Vagina (tissue), 2 donors: ENCODE measurements around the gene CCDC9. TPM values are rescaled to one million over a fixed set of nuclear protein-coding genes. Genes with fewer than 3 reads are reported as not detected.

Experiments
- DNase-seq, 2 donors: peaks; one replicate each; pipeline ENCODE4 v3.0.0-alpha.2; 2017; ENCODE audit errors: extremely low spot score in 2 of 2
- H3K27ac ChIP-seq: fragments of 200-600 bp; sonication (generic); one replicate; pipeline ENCODE4 v1.5.1; 2019
- H3K27me3 ChIP-seq: fragments of 200-600 bp; sonication (generic); one replicate; pipeline ENCODE4 v1.5.1; 2019
- H3K36me3 ChIP-seq, 2 donors: fragments of 200-600 bp; sonication (generic); one replicate each; pipeline ENCODE4 v1.5.1; 2017 to 2019
- H3K4me1 ChIP-seq: fragments of 200-600 bp; sonication (generic); one replicate; pipeline ENCODE4 v1.5.1; 2019
- H3K4me3 ChIP-seq, 2 donors: fragments of 200-600 bp; sonication (generic); 1 replicate in 1 of 2; 2 replicates in 1 of 2; pipeline ENCODE4 v1.5.1; 2016 to 2019
- H3K9me3 ChIP-seq: fragments of 200-600 bp; sonication (generic); one replicate; pipeline ENCODE4 v1.5.1; 2019
- POLR2A ChIP-seq, 2 donors: fragments of 450-650 bp; IDR thresholded peaks; one replicate each; pipeline ENCODE4 v1.6.1; 2017; ENCODE audit warnings: antibody characterized with exemption in 2 of 2, mild to moderate bottlenecking in 2 of 2, moderate library complexity in 2 of 2
- POLR2AphosphoS5 ChIP-seq, 2 donors: sonication (generic); formaldehyde crosslinking; IDR thresholded peaks; one replicate each; pipeline ENCODE4 v1.9.0; 2017; ENCODE audit warnings: antibody characterized with exemption in 2 of 2, mild to moderate bottlenecking in 2 of 2, low read depth in 1 of 2; ENCODE audit not compliant: insufficient read depth in 1 of 2
- intact Hi-C: fragments of 100-400 bp; cut with DNase I; formaldehyde crosslinking; loops from one replicate; pipeline ENCODE4 v1.15.1; 2023
- microRNA counts, 2 donors: library from miRNA; unstranded; fragments of <30 nt; microRNA quantifications; one replicate each; lab custom pipeline; 2016 to 2017
- microRNA-seq: library from miRNA; unstranded; fragments of <30 nt; microRNA quantifications from one replicate; pipeline ENCODE4, GENCODE V29; 2017; ENCODE audit warnings: borderline number of aligned reads, borderline replicate concordance
- small RNA-seq: library from RNA; depleted of rRNA; stranded (forward); fragments of <200 nt; gene quantifications from one replicate; pipeline ENCODE3, GENCODE V24; 2016
- total RNA-seq: library from RNA; depleted of rRNA; stranded (reverse); fragments of >200 nt; gene quantifications from one replicate; pipeline ENCODE4 v1.2.3, GENCODE V29; 2016
- TF ChIP-seq, protein P1 (sequence below), 3 experiments: fragments of 450-650 bp in 2 of 3; fragments of 200-600 bp in 1 of 3; sonication (generic) in 1 of 3; IDR thresholded peaks; one replicate each; pipeline ENCODE4 v1.5.1; 2017 to 2019; ENCODE audit warnings: antibody characterized with exemption in 3 of 3, mild to moderate bottlenecking in 2 of 3, moderate library complexity in 2 of 3

CCDC9 gene
- total RNA-seq, 1 donor from 2014 or later, result 19.2 TPM

DNA sequence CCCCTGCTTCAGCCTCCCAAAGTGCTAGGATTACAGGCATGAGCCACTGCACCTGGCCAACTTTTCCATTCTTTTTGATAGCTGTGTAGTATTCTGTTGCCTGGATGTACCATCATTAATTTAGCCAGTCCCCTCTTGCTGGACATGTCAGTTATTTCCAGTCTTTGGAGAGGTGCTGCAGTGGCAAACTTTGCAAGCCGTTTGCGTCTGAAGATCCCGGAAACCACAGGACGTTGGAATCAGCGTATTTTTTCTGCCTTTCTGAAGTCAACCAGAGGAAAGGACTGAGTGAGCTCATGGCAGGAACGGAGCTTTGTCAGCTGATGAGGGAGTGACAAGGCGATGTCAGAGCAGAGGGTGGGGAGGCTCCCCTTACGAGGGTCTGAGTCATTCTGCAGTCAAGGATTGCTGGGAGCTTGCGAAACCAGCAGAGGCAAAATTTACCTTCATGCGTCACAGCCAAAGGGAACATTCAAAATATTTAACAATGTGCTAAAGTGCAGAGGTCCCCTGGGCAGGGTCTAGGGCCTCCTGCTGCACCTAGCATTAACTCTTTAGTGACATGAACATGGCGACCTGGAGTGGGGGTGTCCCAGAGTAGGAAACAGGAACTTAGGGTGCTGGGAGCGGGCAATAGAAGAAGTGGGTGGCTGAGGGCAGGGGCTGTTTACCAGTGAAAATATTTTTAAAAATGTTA lies 58.9 kb downstream of the CCDC9 start:
- Histone ChIP-seq H3K36me3 (no peaks in the 10 kb centered on the region), H3K4me3 (no peak overlapping the region), H3K27ac (peak overlapping the region; percentile 52), H3K4me1 (no peaks in the 10 kb centered on the region), H3K9me3 (no peaks in the 10 kb centered on the region), H3K27me3 (no peaks in the 10 kb centered on the region)
- TF ChIP-seq POLR2AphosphoS5 (IDR thresholded peaks at IDR 0.05; ENCODE audit: insufficient read depth in 1 of 2, low read depth in 1 of 2) (peak; percentile 32 to 76), POLR2A (IDR thresholded peaks at IDR 0.05) (no peak)
- no peak for DNase-seq
- intact Hi-C loops, result no loop called here

DNA sequence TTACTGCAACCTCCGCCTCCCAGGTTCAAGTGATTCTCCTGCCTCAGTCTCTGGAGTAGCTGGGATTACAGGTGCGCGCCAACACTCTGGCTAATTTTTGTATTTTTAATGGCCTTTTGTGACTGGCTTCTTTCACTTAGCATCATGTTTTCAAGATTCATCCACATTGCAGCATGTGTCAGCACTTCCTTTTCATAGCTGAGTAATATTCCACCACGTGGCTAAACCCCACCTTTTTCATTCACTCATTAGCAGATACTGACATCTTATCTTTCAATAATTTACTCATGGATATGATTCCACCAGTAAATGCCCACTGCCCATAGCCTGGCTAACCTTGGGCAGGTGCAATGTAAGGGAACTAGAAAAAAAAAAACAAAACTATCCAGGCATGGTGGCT lies 60.2 kb downstream of the CCDC9 start:
- no peaks in the 10 kb centered on the region for H3K4me1 ChIP-seq
- no peaks in the 10 kb centered on the region for H3K9me3 ChIP-seq
- intact Hi-C loops, result no loop called here
- H3K4me3 ChIP-seq, result no peak overlapping the region
- no peaks in the 10 kb centered on the region for H3K27me3 ChIP-seq
- H3K27ac ChIP-seq, result no peak overlapping the region
- no peaks in the 10 kb centered on the region for H3K36me3 ChIP-seq
- DNase-seq, result no peak
- no peak for TF ChIP-seq POLR2AphosphoS5 (IDR thresholded peaks at IDR 0.05; ENCODE audit: insufficient read depth in 1 of 2, low read depth in 1 of 2)

DNA sequence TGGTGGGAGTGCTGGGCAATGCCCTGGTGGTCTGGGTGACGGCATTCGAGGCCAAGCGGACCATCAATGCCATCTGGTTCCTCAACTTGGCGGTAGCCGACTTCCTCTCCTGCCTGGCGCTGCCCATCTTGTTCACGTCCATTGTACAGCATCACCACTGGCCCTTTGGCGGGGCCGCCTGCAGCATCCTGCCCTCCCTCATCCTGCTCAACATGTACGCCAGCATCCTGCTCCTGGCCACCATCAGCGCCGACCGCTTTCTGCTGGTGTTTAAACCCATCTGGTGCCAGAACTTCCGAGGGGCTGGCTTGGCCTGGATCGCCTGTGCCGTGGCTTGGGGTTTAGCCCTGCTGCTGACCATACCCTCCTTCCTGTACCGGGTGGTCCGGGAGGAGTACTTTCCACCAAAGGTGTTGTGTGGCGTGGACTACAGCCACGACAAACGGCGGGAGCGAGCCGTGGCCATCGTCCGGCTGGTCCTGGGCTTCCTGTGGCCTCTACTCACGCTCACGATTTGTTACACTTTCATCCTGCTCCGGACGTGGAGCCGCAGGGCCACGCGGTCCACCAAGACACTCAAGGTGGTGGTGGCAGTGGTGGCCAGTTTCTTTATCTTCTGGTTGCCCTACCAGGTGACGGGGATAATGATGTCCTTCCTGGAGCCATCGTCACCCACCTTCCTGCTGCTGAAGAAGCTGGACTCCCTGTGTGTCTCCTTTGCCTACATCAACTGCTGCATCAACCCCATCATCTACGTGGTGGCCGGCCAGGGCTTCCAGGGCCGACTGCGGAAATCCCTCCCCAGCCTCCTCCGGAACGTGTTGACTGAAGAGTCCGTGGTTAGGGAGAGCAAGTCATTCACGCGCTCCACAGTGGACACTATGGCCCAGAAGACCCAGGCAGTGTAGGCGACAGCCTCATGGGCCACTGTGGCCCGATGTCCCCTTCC lies 63.9 kb downstream of the CCDC9 start:
- Histone ChIP-seq H3K36me3 (no peaks in the 10 kb centered on the region), H3K27ac (no peak overlapping the region), H3K4me3 (no peak overlapping the region), H3K9me3 (no peaks in the 10 kb centered on the region), H3K27me3 (no peaks in the 10 kb centered on the region), H3K4me1 (no peaks in the 10 kb centered on the region)
- intact Hi-C loops, result no loop called here
- TF ChIP-seq POLR2AphosphoS5 (IDR thresholded peaks at IDR 0.05; ENCODE audit: insufficient read depth in 1 of 2, low read depth in 1 of 2) (no peak), POLR2A (IDR thresholded peaks at IDR 0.05) (no peak)
- TF ChIP-seq, protein P1, sequence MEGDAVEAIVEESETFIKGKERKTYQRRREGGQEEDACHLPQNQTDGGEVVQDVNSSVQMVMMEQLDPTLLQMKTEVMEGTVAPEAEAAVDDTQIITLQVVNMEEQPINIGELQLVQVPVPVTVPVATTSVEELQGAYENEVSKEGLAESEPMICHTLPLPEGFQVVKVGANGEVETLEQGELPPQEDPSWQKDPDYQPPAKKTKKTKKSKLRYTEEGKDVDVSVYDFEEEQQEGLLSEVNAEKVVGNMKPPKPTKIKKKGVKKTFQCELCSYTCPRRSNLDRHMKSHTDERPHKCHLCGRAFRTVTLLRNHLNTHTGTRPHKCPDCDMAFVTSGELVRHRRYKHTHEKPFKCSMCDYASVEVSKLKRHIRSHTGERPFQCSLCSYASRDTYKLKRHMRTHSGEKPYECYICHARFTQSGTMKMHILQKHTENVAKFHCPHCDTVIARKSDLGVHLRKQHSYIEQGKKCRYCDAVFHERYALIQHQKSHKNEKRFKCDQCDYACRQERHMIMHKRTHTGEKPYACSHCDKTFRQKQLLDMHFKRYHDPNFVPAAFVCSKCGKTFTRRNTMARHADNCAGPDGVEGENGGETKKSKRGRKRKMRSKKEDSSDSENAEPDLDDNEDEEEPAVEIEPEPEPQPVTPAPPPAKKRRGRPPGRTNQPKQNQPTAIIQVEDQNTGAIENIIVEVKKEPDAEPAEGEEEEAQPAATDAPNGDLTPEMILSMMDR (IDR thresholded peaks at IDR 0.05), result no peak
- DNase-seq, result no peak

MicroRNA genes within 50 kb of the gene (microRNA counts, 767-probe panel; counts per million panel counts)
- 238 to 261 counts per million in 2 donors for microRNA hsa-miR-3190-5p (lab: Ali Mortazavi, UCI)

Small RNAs within 50 kb of the gene (microRNA-seq; reads per million reads assigned to microRNA genes)
- gene MIR3190 (not detected), gene MIR3191 (not detected)

Small RNAs within 50 kb of the gene (small RNA-seq; reads per million reads assigned to genes)
- gene MIR3190, result not detected

Other genes starting within 250 kb of the CCDC9 start
- 0.49 TPM for gene NPAS1, start 236.7 kb upstream of the CCDC9 start, total RNA-seq
- gene TMEM160, start 207.9 kb upstream of the CCDC9 start, total RNA-seq, result 36.3 TPM
- gene ZC3H4, start 142.7 kb upstream of the CCDC9 start, total RNA-seq, result 21.9 TPM
- 32.7 TPM for gene SAE1, start 125.7 kb upstream of the CCDC9 start, total RNA-seq
- 4.7 TPM for gene BBC3, start 25.3 kb upstream of the CCDC9 start, total RNA-seq
- gene INAFM1, start 18.4 kb downstream of the CCDC9 start, total RNA-seq, result 18.9 TPM
- gene C5AR1, start 53.3 kb downstream of the CCDC9 start, total RNA-seq, result 12.5 TPM
- 15.2 TPM for gene C5AR2, start 75.7 kb downstream of the CCDC9 start, total RNA-seq
- 15.2 TPM for gene DHX34, start 92.8 kb downstream of the CCDC9 start, total RNA-seq
- 20.6 TPM for gene MEIS3, start 163.0 kb downstream of the CCDC9 start, total RNA-seq
- gene SLC8A2, start 215.4 kb downstream of the CCDC9 start, total RNA-seq, result 0.49 TPM
- 9.6 TPM for gene KPTN, start 227.7 kb downstream of the CCDC9 start, total RNA-seq